Neural progenitor cell (in vitro differentiated cells): ENCODE measurements around the gene THOC5. TPM values are rescaled to one million over a fixed set of nuclear protein-coding genes. Genes with fewer than 3 reads are reported as not detected.

Experiments used
- DNase-seq: peaks from one replicate; pipeline ENCODE4 v3.0.0-alpha.2; 2016; ENCODE audit warnings: low spot score
- H2AFZ ChIP-seq: fragments of 200-600 bp; sonication (generic); replicated peaks from 2 replicates; pipeline ENCODE4 v1.6.1; 2016; ENCODE audit warnings: antibody characterized with exemption
- H3F3A ChIP-seq: fragments of 200-600 bp; sonication (generic); 2 replicates; pipeline ENCODE4 v1.6.1; 2016; ENCODE audit warnings: antibody characterized with exemption, low read depth
- H3K27ac ChIP-seq: fragments of 200-600 bp; sonication (generic); 2 replicates; pipeline ENCODE4 v1.5.1; 2016; ENCODE audit warnings: mild to moderate bottlenecking
- H3K27me3 ChIP-seq: fragments of 200-600 bp; sonication (generic); 2 replicates; pipeline ENCODE4 v1.6.1; 2016; ENCODE audit warnings: mild to moderate bottlenecking, moderate library complexity
- H3K36me3 ChIP-seq: fragments of 200-600 bp; sonication (generic); 2 replicates; pipeline ENCODE4 v1.5.1; 2016
- H3K4me1 ChIP-seq: fragments of 200-600 bp; sonication (generic); 2 replicates; pipeline ENCODE4 v1.6.1; 2016; ENCODE audit warnings: mixed run types
- H3K4me2 ChIP-seq: fragments of 200-600 bp; sonication (generic); 2 replicates; pipeline ENCODE4 v1.6.1; 2016
- H3K4me3 ChIP-seq: fragments of 200-600 bp; sonication (generic); 2 replicates; pipeline ENCODE4 v1.5.1; 2016
- H3K79me2 ChIP-seq: fragments of 200-600 bp; sonication (generic); 2 replicates; pipeline ENCODE4 v1.6.1; 2016; ENCODE audit warnings: low read depth
- H3K9ac ChIP-seq: fragments of 200-600 bp; sonication (generic); 2 replicates; pipeline ENCODE4 v1.6.1; 2016
- H3K9me3 ChIP-seq: fragments of 200-600 bp; sonication (generic); 2 replicates; pipeline ENCODE4 v1.5.1; 2016; ENCODE audit warnings: low read depth
- H4K20me1 ChIP-seq: fragments of 200-600 bp; sonication (generic); 2 replicates; pipeline ENCODE4 v1.6.1; 2016; ENCODE audit warnings: low read depth
- H3K27ac Mint-ChIP-seq: 3 replicates; pipeline ENCODE4 v1.8.0; 2021; ENCODE audit warnings: mixed read lengths
- H3K27me3 Mint-ChIP-seq: 2 replicates; pipeline ENCODE4 v1.8.0; 2022; ENCODE audit warnings: low read depth, mild to moderate bottlenecking, inconsistent platforms, moderate library complexity, mixed read lengths; ENCODE audit not compliant: insufficient read depth
- H3K36me3 Mint-ChIP-seq: 3 replicates; pipeline ENCODE4 v1.8.0; 2021; ENCODE audit warnings: mixed read lengths
- H3K4me1 Mint-ChIP-seq: 3 replicates; pipeline ENCODE4 v1.8.0; 2021; ENCODE audit warnings: mixed read lengths
- H3K4me3 Mint-ChIP-seq: 3 replicates; pipeline ENCODE4 v1.8.0; 2021; ENCODE audit warnings: mild to moderate bottlenecking, moderate library complexity, mixed read lengths
- H3K9me3 Mint-ChIP-seq: 3 replicates; pipeline ENCODE4 v1.8.0; 2020; ENCODE audit warnings: mixed read lengths
- EZH2 ChIP-seq: fragments of 200-600 bp; sonication (generic); IDR thresholded peaks from 2 replicates; pipeline ENCODE4 v1.6.1; 2017; ENCODE audit warnings: antibody characterized with exemption, mild to moderate bottlenecking, moderate library complexity
- EZH2phosphoT487 ChIP-seq: fragments of 200-600 bp; sonication (generic); IDR thresholded peaks from 2 replicates; pipeline ENCODE4 v1.6.1; 2017; ENCODE audit warnings: antibody characterized with exemption
- total RNA-seq: library from RNA; depleted of rRNA; stranded (reverse); fragments of >200 nt; gene quantifications from 2 replicates; pipeline ENCODE4 v1.2.3, GENCODE V29; 2015; ENCODE audit warnings: low replicate concordance
- TF ChIP-seq, protein P1 (sequence below): fragments of 200-600 bp; sonication (generic); IDR thresholded peaks from 2 replicates; pipeline ENCODE4 v1.5.1; 2017; ENCODE audit warnings: antibody characterized with exemption, mild to moderate bottlenecking

Gene THOC5
- total RNA-seq, 1 donor from 2014 or later, result 42.9 TPM

DNA sequence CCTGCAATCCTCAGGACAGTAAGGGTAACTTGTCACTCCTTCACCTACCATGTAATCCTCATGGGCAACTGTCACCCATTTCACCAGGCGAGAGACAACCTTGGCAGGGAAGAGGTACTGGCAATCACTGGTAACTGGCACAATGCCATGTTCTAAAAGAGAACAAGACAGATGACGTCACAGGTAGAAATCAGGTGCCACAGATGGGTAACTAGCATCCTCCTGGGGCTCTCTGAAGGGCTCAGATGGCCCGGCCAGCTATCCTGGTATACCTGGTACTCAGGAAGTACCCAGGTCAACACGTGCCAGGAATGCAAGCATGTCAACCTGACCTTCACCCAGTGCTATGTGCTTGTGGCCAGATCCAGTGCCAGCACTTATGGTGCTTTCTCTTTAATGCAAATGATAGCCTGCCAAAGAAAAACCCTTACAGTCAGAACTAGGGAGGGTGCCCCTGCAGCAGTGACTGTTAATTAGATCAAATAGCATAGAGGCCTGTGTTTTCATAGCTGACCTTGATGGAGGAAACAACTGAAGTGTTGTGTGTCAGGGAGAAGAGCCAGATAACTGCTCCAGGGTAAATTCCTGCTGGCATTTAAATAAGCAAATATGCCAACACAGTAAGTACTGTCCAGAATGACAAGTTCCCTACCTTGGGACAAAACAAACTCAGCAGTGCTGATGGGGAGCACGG lies 36.2 kb downstream of the THOC5 start:
- peaks cover 23% of the 10 kb centered on the region for H3K36me3 Mint-ChIP-seq

GRCh38 chr22:29512031-29512430 lies 41.5 kb downstream of the THOC5 start:
- Histone ChIP-seq H4K20me1 (no peaks in the 10 kb centered on the region), H3K27me3 (no peaks in the 10 kb centered on the region), H3K9me3 (no peaks in the 10 kb centered on the region), H3K27ac (no peak overlapping the region), H3K9ac (no peak overlapping the region), H3K4me1 (no peaks in the 10 kb centered on the region), H2AFZ (no peak overlapping the region), H3K4me3 (no peak overlapping the region), H3F3A (no peaks in the 10 kb centered on the region), H3K36me3 (no peaks in the 10 kb centered on the region), H3K4me2 (no peak overlapping the region), H3K79me2 (no peaks in the 10 kb centered on the region)
- H3K4me3 Mint-ChIP-seq, result no peak overlapping the region
- peaks cover 32% of the 10 kb centered on the region for H3K36me3 Mint-ChIP-seq
- H3K9me3 Mint-ChIP-seq, result no peaks in the 10 kb centered on the region
- TF ChIP-seq EZH2phosphoT487 (no peak), EZH2 (no peak)
- TF ChIP-seq, protein P1, sequence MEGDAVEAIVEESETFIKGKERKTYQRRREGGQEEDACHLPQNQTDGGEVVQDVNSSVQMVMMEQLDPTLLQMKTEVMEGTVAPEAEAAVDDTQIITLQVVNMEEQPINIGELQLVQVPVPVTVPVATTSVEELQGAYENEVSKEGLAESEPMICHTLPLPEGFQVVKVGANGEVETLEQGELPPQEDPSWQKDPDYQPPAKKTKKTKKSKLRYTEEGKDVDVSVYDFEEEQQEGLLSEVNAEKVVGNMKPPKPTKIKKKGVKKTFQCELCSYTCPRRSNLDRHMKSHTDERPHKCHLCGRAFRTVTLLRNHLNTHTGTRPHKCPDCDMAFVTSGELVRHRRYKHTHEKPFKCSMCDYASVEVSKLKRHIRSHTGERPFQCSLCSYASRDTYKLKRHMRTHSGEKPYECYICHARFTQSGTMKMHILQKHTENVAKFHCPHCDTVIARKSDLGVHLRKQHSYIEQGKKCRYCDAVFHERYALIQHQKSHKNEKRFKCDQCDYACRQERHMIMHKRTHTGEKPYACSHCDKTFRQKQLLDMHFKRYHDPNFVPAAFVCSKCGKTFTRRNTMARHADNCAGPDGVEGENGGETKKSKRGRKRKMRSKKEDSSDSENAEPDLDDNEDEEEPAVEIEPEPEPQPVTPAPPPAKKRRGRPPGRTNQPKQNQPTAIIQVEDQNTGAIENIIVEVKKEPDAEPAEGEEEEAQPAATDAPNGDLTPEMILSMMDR, result no peak
- DNase-seq, result no peak
- no peak overlapping the region for H3K27ac Mint-ChIP-seq
- H3K27me3 Mint-ChIP-seq, result peaks cover 2% of the 10 kb centered on the region
- no peaks in the 10 kb centered on the region for H3K4me1 Mint-ChIP-seq

More for the DNA sequence above, 36.2 kb downstream of the THOC5 start:
- TF ChIP-seq EZH2phosphoT487, result no peak
- TF ChIP-seq EZH2, result no peak
- TF ChIP-seq, protein P1, result no peak
- no peaks in the 10 kb centered on the region for H4K20me1 ChIP-seq
- peaks cover 2% of the 10 kb centered on the region for H3K27me3 Mint-ChIP-seq
- H3K4me3 ChIP-seq, result no peak overlapping the region
- no peaks in the 10 kb centered on the region for H3K4me1 ChIP-seq
- H3K27ac Mint-ChIP-seq, result no peak overlapping the region
- H3K4me3 Mint-ChIP-seq, result no peak overlapping the region
- H3K27ac ChIP-seq, result no peak overlapping the region
- H3K9ac ChIP-seq, result no peak overlapping the region
- H3K9me3 ChIP-seq, result no peaks in the 10 kb centered on the region
- H3K4me1 Mint-ChIP-seq, result no peaks in the 10 kb centered on the region
- no peak for DNase-seq
- no peaks in the 10 kb centered on the region for H3K27me3 ChIP-seq
- H3K9me3 Mint-ChIP-seq, result no peaks in the 10 kb centered on the region
- H2AFZ ChIP-seq, result no peak overlapping the region
- H3K79me2 ChIP-seq, result no peaks in the 10 kb centered on the region
- H3K36me3 ChIP-seq, result no peaks in the 10 kb centered on the region
- no peak overlapping the region for H3K4me2 ChIP-seq
- H3F3A ChIP-seq, result no peaks in the 10 kb centered on the region

GRCh38 chr22:29511126-29511862 lies 42.3 kb downstream of the THOC5 start:
- H3K27ac ChIP-seq, result no peak overlapping the region
- Mint-ChIP-seq H3K36me3 (peaks cover 32% of the 10 kb centered on the region), H3K9me3 (no peaks in the 10 kb centered on the region), H3K27ac (no peak overlapping the region), H3K27me3 (peaks cover 7% of the 10 kb centered on the region), H3K4me1 (no peaks in the 10 kb centered on the region), H3K4me3 (no peak overlapping the region)
- TF ChIP-seq EZH2phosphoT487 (no peak), EZH2 (no peak)
- TF ChIP-seq, protein P1, result no peak
- H4K20me1 ChIP-seq, result no peaks in the 10 kb centered on the region
- H3K9me3 ChIP-seq, result no peaks in the 10 kb centered on the region
- no peak overlapping the region for H3K4me3 ChIP-seq
- H3K27me3 ChIP-seq, result no peaks in the 10 kb centered on the region
- DNase-seq, result no peak
- H3K79me2 ChIP-seq, result no peaks in the 10 kb centered on the region
- no peaks in the 10 kb centered on the region for H3K4me1 ChIP-seq
- H3F3A ChIP-seq, result no peaks in the 10 kb centered on the region
- no peak overlapping the region for H2AFZ ChIP-seq
- no peak overlapping the region for H3K9ac ChIP-seq
- no peaks in the 10 kb centered on the region for H3K36me3 ChIP-seq
- H3K4me2 ChIP-seq, result no peak overlapping the region
